Vagina (tissue), 2 donors: ENCODE results near the gene CADM2. TPM values are rescaled to one million over a fixed set of nuclear protein-coding genes. Genes with fewer than 3 reads are reported as not detected.

Source experiments
- DNase-seq, 2 donors: peaks; one replicate each; pipeline ENCODE4 v3.0.0-alpha.2; 2017; ENCODE audit errors: extremely low spot score in 2 of 2
- H3K27ac ChIP-seq: fragments of 200-600 bp; sonication (generic); one replicate; pipeline ENCODE4 v1.5.1; 2019
- H3K27me3 ChIP-seq: fragments of 200-600 bp; sonication (generic); one replicate; pipeline ENCODE4 v1.5.1; 2019
- H3K36me3 ChIP-seq, 2 donors: fragments of 200-600 bp; sonication (generic); one replicate each; pipeline ENCODE4 v1.5.1; 2017 to 2019
- H3K4me1 ChIP-seq: fragments of 200-600 bp; sonication (generic); one replicate; pipeline ENCODE4 v1.5.1; 2019
- H3K4me3 ChIP-seq, 2 donors: fragments of 200-600 bp; sonication (generic); 1 replicate in 1 of 2; 2 replicates in 1 of 2; pipeline ENCODE4 v1.5.1; 2016 to 2019
- H3K9me3 ChIP-seq: fragments of 200-600 bp; sonication (generic); one replicate; pipeline ENCODE4 v1.5.1; 2019
- CTCF ChIP-seq, 3 experiments: fragments of 450-650 bp in 2 of 3; fragments of 200-600 bp in 1 of 3; sonication (generic) in 1 of 3; IDR thresholded peaks; one replicate each; pipeline ENCODE4 v1.5.1; 2017 to 2019; ENCODE audit warnings: antibody characterized with exemption in 3 of 3, mild to moderate bottlenecking in 2 of 3, moderate library complexity in 2 of 3
- POLR2A ChIP-seq, 2 donors: fragments of 450-650 bp; IDR thresholded peaks; one replicate each; pipeline ENCODE4 v1.6.1; 2017; ENCODE audit warnings: antibody characterized with exemption in 2 of 2, mild to moderate bottlenecking in 2 of 2, moderate library complexity in 2 of 2
- POLR2AphosphoS5 ChIP-seq, 2 donors: sonication (generic); formaldehyde crosslinking; IDR thresholded peaks; one replicate each; pipeline ENCODE4 v1.9.0; 2017; ENCODE audit warnings: antibody characterized with exemption in 2 of 2, mild to moderate bottlenecking in 2 of 2, low read depth in 1 of 2; ENCODE audit not compliant: insufficient read depth in 1 of 2
- intact Hi-C: fragments of 100-400 bp; cut with DNase I; formaldehyde crosslinking; loops from one replicate; pipeline ENCODE4 v1.15.1; 2023
- total RNA-seq: library from RNA; depleted of rRNA; stranded (reverse); fragments of >200 nt; gene quantifications from one replicate; pipeline ENCODE4 v1.2.3, GENCODE V29; 2016

Gene CADM2
- total RNA-seq, 1 donor from 2014 or later, result 3.7 TPM

- Histone ChIP-seq H3K4me3 (no peak overlapping the region), H3K9me3 (no peaks in the 10 kb centered on the region), H3K36me3 (no peaks in the 10 kb centered on the region), H3K4me1 (no peaks in the 10 kb centered on the region), H3K27ac (no peak overlapping the region), H3K27me3 (no peaks in the 10 kb centered on the region)
- DNase-seq, result no peak
- no peak for TF ChIP-seq POLR2AphosphoS5 (IDR thresholded peaks at IDR 0.05; ENCODE audit: insufficient read depth in 1 of 2, low read depth in 1 of 2)
- no peak for TF ChIP-seq CTCF (IDR thresholded peaks at IDR 0.05)
- no peak for TF ChIP-seq POLR2A (IDR thresholded peaks at IDR 0.05)
- intact Hi-C loops, result no loop called here
Measured at GRCh38 chr3:84980456-84980855, 21.7 kb downstream of the CADM2 start.

DNA sequence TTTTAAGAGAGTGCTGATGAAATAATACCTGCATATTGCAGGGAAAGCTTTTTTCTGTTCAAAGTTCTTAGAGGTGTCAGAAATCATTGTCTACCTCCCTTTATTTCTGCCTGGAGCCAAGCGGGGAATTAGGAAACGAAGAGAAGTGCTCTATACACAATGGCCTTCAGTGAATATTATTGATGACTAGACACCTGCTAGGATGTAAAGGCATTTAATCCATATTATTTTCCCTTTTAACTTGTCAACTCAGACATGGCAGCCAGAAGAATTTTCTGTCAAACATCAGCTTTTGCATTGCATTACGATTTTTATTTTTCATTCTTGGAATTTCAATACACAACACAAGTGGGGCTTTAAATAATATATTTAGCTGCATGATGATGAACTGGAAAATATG is 24.7 kb downstream of the CADM2 start:
- intact Hi-C loops, result no loop called here
- no peak overlapping the region for H3K4me3 ChIP-seq
- H3K4me1 ChIP-seq, result no peaks in the 10 kb centered on the region
- DNase-seq, result no peak
- no peaks in the 10 kb centered on the region for H3K9me3 ChIP-seq
- H3K36me3 ChIP-seq, result no peaks in the 10 kb centered on the region
- H3K27me3 ChIP-seq, result no peaks in the 10 kb centered on the region
- TF ChIP-seq POLR2AphosphoS5 (IDR thresholded peaks at IDR 0.05; ENCODE audit: insufficient read depth in 1 of 2, low read depth in 1 of 2) (no peak), POLR2A (IDR thresholded peaks at IDR 0.05) (no peak), CTCF (IDR thresholded peaks at IDR 0.05) (no peak)
- no peak overlapping the region for H3K27ac ChIP-seq

DNA sequence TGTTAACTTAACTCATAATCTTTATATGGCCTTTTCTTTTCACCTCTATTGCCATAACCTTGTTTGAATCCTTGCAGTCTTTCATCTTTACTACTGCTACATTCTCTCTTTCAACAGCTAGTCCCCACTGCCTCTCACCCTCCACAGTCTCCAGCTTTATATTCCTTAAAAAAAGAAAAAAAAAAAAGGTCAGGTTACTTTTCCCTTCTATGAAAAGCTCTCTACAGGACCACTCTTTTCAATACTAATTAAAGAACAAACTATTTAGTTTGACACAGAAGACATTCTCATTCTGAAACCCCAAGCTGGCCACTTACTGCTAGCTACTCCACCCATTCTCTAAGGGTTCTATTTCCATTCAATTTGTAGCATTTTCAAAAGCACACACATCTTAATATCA is 25.6 kb downstream of the CADM2 start:
- intact Hi-C loops, result no loop called here
- no peaks in the 10 kb centered on the region for H3K27me3 ChIP-seq
- no peaks in the 10 kb centered on the region for H3K9me3 ChIP-seq
- H3K4me1 ChIP-seq, result no peaks in the 10 kb centered on the region
- H3K27ac ChIP-seq, result no peak overlapping the region
- TF ChIP-seq POLR2AphosphoS5 (IDR thresholded peaks at IDR 0.05; ENCODE audit: insufficient read depth in 1 of 2, low read depth in 1 of 2), result no peak
- no peak for TF ChIP-seq POLR2A (IDR thresholded peaks at IDR 0.05)
- no peak for TF ChIP-seq CTCF (IDR thresholded peaks at IDR 0.05)
- H3K4me3 ChIP-seq, result no peak overlapping the region
- H3K36me3 ChIP-seq, result no peaks in the 10 kb centered on the region
- no peak for DNase-seq

- no peaks in the 10 kb centered on the region for H3K9me3 ChIP-seq
- no peaks in the 10 kb centered on the region for H3K4me1 ChIP-seq
- no peak for DNase-seq
- no peak overlapping the region for H3K4me3 ChIP-seq
- TF ChIP-seq CTCF (IDR thresholded peaks at IDR 0.05), result no peak
- no peak for TF ChIP-seq POLR2A (IDR thresholded peaks at IDR 0.05)
- TF ChIP-seq POLR2AphosphoS5 (IDR thresholded peaks at IDR 0.05; ENCODE audit: insufficient read depth in 1 of 2, low read depth in 1 of 2), result no peak
- H3K27ac ChIP-seq, result no peak overlapping the region
- no peaks in the 10 kb centered on the region for H3K27me3 ChIP-seq
- H3K36me3 ChIP-seq, result no peaks in the 10 kb centered on the region
- intact Hi-C loops, result no loop called here
Measured at GRCh38 chr3:84985795-84986194, 27.0 kb downstream of the CADM2 start.

- Histone ChIP-seq H3K9me3 (no peaks in the 10 kb centered on the region), H3K36me3 (no peaks in the 10 kb centered on the region), H3K27ac (no peak overlapping the region), H3K4me3 (no peak overlapping the region), H3K27me3 (no peaks in the 10 kb centered on the region), H3K4me1 (no peaks in the 10 kb centered on the region)
- TF ChIP-seq POLR2A (IDR thresholded peaks at IDR 0.05) (no peak), POLR2AphosphoS5 (IDR thresholded peaks at IDR 0.05; ENCODE audit: insufficient read depth in 1 of 2, low read depth in 1 of 2) (no peak), CTCF (IDR thresholded peaks at IDR 0.05) (no peak)
- intact Hi-C loops, result no loop called here
- no peak for DNase-seq
Measured at GRCh38 chr3:84987706-84988504, 29.1 kb downstream of the CADM2 start.
